SIG-M5 (cell line): ENCODE measurements around the gene MAL.

Source experiments
- DNase-seq: peaks from one replicate; lab custom pipeline; 2025; lab: John Stamatoyannopoulos, UW

Gene MAL

GRCh38 chr2:95061601-95062183 lies 36.2 kb downstream of the MAL start:
- no peak for DNase-seq

- no peak for DNase-seq
Measured at GRCh38 chr2:95062242-95063085, 37.0 kb downstream of the MAL start.

- no peak for DNase-seq
Measured at GRCh38 chr2:95063086-95063958, 37.8 kb downstream of the MAL start.

GRCh38 chr2:95068256-95068655 lies 42.7 kb downstream of the MAL start:
- DNase-seq = no peak

- DNase-seq = no peak
Measured at GRCh38 chr2:95069465-95069864, 44.0 kb downstream of the MAL start.

GRCh38 chr2:95071856-95072255 lies 46.3 kb downstream of the MAL start:
- no peak for DNase-seq

GRCh38 chr2:95072424-95072823 lies 46.9 kb downstream of the MAL start:
- DNase-seq = no peak

GRCh38 chr2:95073856-95074662 lies 48.6 kb downstream of the MAL start:
- DNase-seq = no peak

- no peak for DNase-seq
Measured at GRCh38 chr2:95074663-95075439, 49.3 kb downstream of the MAL start.

GRCh38 chr2:95075440-95076132 lies 50.1 kb downstream of the MAL start:
- no peak for DNase-seq

- DNase-seq = no peak
Measured at GRCh38 chr2:95076705-95077529, 51.4 kb downstream of the MAL start.

- no peak for DNase-seq
Measured at GRCh38 chr2:95077530-95077825, 52.0 kb downstream of the MAL start.

- no peak for DNase-seq
Measured at GRCh38 chr2:95077861-95078603, 52.5 kb downstream of the MAL start.

GRCh38 chr2:95079199-95079683 lies 53.7 kb downstream of the MAL start:
- no peak for DNase-seq

GRCh38 chr2:95082477-95082876 lies 57.0 kb downstream of the MAL start:
- DNase-seq = no peak

GRCh38 chr2:95086017-95086416 lies 60.5 kb downstream of the MAL start:
- no peak for DNase-seq

GRCh38 chr2:95087379-95087778 lies 61.9 kb downstream of the MAL start:
- no peak for DNase-seq

- DNase-seq = no peak
Measured at GRCh38 chr2:95091885-95092555, 66.5 kb downstream of the MAL start.
